Astrocyte of the cerebellum (primary cell): ENCODE data around the gene DZIP3.
"Not testable (repeated sequence)": the region's sequence is repeated elsewhere in the genome, so short reads cannot be mapped to it uniquely, and the experiment has no call there.

Source experiments
- DNase-seq: peaks from one replicate; pipeline ENCODE4 v3.0.0-alpha.2; 2011; ENCODE audit warnings: low read depth
- H3K4me3 ChIP-seq: 2 replicates; pipeline ENCODE4 v1.5.1; 2011; ENCODE audit warnings: mild to moderate bottlenecking, low read depth, low read length, moderate library complexity
- CTCF ChIP-seq: IDR thresholded peaks from 2 replicates; pipeline ENCODE4 v1.5.1; 2012; ENCODE audit warnings: low read length, low read depth, moderate library complexity, mild to moderate bottlenecking; ENCODE audit errors: missing control alignments
- in situ Hi-C: cut with HindIII; loops from 2 replicates; pipeline ENCODE4 v1.10.0; 2017; ENCODE audit warnings: low sequenced_read_pairs

The DZIP3 gene

DNA sequence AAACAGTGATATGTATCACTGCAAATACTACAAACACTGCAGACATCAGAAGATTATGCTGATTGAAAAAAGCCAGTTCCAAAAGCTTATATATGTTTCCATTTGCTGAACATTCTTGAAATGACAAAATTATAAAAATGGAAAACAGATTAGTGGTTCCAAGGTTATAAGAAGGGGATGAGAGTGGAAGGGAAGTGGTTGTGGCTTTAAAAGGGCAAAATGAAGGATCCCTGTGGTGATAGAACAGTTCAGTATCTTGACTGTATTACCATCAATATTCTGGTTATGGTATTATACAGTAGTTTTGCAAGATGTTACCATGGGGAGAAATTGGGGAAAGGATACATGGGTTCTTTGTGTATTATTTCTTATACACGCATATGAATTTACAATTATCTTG is 77.8 kb downstream of the DZIP3 start:
- H3K4me3 ChIP-seq: no peak overlapping the region
- no peak for DNase-seq
- in situ Hi-C loops: no loop called here
- no peak for TF ChIP-seq CTCF

DNA sequence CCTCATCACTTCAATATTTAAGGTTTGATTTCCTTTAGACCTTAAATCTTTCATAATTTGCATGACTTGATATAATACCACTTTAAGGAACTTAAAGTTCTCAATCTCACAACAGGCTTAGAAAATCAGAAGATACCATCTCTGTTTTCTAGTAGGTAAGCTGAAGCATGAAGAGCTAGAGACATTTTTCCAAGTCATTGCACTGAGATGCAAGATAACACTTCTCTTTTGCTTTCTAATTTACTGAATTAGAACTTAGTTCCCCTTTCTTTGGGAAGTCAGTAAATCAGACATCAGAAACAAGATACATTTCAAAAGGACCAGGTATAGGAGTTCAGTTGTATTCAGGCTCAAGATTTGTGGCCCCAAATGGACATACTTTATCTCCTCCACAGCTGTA is 79.7 kb downstream of the DZIP3 start:
- no peak overlapping the region for H3K4me3 ChIP-seq
- TF ChIP-seq CTCF: no peak
- in situ Hi-C loops: no loop called here
- DNase-seq: no peak

DNA sequence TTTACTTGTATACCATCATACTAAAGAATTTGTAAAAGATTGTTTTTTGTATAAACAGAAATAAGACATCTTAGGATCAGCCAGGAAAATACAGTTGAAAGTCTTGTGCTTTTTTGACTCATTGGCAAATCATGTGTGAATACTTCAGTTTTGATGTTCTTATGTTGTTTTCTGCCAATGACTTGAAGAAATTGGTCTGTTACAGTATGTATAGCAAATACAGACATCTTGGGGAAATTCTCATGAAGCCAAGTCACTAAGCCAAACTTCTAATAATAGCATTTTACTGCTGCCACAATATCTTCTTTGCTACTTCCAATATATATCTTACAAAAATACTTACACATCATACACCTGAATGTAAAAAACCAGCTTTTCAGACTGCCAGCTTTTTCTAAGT is 83.2 kb downstream of the DZIP3 start:
- DNase-seq: no peak
- in situ Hi-C loops: no loop called here
- no peak overlapping the region for H3K4me3 ChIP-seq
- TF ChIP-seq CTCF: no peak

- H3K4me3 ChIP-seq: no peak overlapping the region
- in situ Hi-C loops: no loop called here
- DNase-seq: no peak
- no peak for TF ChIP-seq CTCF
Measured at GRCh38 chr3:108673988-108674661, 84.6 kb downstream of the DZIP3 start.

- H3K4me3 ChIP-seq: no peak overlapping the region
- in situ Hi-C loops: no loop called here
- no peak for DNase-seq
- no peak for TF ChIP-seq CTCF
Measured at GRCh38 chr3:108677811-108678210, 88.3 kb downstream of the DZIP3 start.

DNA sequence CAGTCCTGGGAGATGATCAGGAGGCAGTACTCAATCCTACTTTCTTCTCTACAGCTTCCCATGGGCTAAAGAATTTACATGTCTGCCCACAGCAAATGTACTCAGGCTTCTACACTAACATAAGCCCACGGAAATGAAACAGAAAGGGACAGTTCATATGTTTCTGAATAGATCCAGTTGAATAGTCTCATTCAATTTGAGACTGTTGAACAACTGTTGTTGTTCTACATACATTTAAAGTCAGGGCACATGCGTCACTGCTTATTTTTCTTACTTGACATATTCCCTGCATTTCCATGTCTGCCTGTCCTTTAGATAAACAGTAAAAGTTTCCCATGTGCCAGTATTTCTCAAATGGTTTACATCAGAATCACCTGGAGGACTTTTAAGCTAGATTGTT is 102.8 kb downstream of the DZIP3 start:
- H3K4me3 ChIP-seq: not testable (repeated sequence)

GRCh38 chr3:108698461-108698860 is 108.9 kb downstream of the DZIP3 start:
- no peak for DNase-seq
- in situ Hi-C loops: no loop called here
- H3K4me3 ChIP-seq: no peak overlapping the region
- no peak for TF ChIP-seq CTCF

More for the DNA sequence above, 102.8 kb downstream of the DZIP3 start:
- in situ Hi-C loops, DNase-seq: not testable (repeated sequence)
